GM12874 (cell line): ENCODE data around the gene SLC6A16.

Experiments used
- TF ChIP-seq, protein P1 (sequence below): IDR thresholded peaks from 2 replicates; pipeline ENCODE4 v1.5.1; 2011; ENCODE audit warnings: low read depth, mild to moderate bottlenecking, control low read depth, low read length, moderate library complexity; ENCODE audit not compliant: insufficient read depth

SLC6A16 gene

DNA sequence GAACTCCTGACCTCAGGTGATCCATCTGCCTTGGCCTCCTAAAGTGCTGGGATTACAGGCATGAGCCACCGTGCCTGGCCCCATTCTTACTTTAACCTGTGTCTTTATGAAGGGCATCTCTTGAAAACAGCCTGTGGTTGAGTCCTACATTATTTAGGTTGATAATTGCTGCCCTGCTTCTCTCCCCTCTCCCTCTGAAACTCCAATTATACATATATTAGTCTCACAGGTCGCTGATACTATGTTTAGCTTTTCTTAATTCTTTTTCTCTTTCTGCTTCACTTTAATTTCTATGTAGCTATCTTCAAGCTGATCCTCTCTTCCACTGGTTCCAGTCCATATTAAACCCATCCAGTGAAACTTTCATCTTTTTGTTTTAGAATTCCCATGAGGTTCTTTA, 75.1 kb downstream of the SLC6A16 start:
- TF ChIP-seq, protein P1, sequence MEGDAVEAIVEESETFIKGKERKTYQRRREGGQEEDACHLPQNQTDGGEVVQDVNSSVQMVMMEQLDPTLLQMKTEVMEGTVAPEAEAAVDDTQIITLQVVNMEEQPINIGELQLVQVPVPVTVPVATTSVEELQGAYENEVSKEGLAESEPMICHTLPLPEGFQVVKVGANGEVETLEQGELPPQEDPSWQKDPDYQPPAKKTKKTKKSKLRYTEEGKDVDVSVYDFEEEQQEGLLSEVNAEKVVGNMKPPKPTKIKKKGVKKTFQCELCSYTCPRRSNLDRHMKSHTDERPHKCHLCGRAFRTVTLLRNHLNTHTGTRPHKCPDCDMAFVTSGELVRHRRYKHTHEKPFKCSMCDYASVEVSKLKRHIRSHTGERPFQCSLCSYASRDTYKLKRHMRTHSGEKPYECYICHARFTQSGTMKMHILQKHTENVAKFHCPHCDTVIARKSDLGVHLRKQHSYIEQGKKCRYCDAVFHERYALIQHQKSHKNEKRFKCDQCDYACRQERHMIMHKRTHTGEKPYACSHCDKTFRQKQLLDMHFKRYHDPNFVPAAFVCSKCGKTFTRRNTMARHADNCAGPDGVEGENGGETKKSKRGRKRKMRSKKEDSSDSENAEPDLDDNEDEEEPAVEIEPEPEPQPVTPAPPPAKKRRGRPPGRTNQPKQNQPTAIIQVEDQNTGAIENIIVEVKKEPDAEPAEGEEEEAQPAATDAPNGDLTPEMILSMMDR: no peak

DNA sequence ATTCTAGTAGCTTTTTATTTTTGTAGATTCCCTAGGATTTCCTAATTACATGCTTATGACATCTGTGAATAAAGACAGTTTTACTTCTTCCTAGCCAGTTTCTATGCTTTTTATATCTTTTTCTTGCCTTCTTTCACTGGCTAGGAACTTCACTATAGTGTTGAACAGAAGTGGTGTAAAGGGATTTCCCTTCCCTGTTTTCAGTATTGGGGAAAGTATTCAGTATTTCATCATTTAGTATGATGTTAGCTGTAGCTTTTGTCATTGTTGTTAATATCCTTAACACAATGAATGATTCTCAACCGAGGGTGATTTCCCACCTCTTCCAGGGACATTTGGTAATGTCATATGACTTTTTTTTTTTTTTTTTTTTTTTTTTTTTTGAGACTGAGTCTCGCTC, 77.3 kb downstream of the SLC6A16 start:
- TF ChIP-seq, protein P1: no peak

DNA sequence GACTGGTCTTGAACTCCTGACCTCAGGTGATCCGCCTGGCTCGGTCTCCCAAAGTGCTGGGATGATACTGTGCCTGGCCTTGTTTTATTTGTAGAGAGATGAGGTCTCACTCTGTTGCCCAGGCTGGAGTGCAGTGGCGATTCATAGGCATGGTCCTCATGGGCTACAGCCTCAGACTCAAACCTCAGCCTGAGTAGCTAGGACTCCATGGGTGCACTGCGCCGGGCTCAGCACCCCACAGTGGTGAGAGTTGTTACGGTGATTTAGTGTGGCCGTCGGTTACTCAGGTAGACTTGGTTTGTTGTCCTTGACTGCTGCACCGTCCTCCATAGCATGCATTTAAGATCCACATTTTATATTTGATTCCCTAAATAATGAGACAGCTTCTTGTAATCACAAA, 80.7 kb downstream of the SLC6A16 start:
- TF ChIP-seq, protein P1: no peak

DNA sequence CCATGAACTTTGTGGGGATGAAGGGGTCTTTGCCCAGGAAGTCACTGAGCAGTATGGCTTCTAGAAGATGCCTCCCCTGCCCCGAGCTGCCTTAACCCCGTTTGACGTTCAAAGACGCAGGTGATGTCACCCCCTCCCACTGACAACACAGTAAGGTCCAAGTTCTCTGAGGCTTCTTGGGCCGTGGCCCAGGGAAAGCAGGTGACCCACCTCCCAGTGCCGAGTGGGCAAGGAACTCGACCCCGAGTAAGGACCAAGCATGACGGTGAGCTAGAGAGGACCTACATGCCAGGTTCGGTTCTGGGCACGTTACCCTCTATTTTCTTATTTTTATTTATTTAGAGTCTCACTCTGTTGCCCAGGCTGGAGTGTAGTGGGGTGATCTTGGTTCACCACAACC, 81.3 kb downstream of the SLC6A16 start:
- TF ChIP-seq, protein P1: no peak

DNA sequence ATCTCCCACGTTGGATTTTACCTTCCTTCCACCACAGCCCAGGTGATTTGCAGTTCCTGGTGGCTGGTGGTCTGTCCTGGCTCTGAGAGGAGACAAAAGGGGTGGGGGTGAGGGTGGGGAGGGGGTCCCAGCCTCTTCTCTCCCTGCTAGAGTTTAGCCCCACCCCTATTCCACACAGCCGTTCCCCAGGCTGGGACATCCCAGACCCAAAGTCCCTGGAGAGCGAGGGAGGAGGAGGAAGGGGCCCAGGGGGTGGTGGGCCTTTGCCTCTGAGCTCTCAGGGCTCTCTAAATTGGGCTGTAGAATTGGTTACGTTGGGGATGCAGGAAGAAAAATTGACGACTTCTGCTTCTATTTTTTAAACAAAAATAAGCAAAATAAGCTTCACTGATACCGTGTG, 81.9 kb downstream of the SLC6A16 start:
- TF ChIP-seq, protein P1: no peak

DNA sequence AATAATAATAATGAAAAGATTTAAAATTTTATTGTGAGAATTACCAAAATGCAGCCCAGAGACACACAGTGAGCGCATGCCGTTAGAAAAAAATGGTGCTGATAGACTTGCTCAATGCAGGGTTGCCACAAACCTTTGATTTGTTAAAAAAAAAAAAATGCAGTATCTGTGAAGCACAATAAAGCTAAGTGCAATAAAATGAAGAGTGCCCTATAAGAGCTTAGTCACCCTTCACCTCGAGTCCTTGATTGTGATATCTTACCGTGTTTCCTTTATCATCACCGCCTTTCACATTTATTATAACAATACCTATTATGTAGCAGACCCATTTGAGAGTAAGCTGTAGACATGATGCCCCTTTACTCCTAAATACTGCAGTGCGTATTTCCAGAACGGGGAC, 83.2 kb downstream of the SLC6A16 start:
- TF ChIP-seq, protein P1: no peak
